ENCODE results near the gene HCN1. TPM values are rescaled to one million over a fixed set of nuclear protein-coding genes. Genes with fewer than 3 reads are reported as not detected.
"Not testable (repeated sequence)": the region's sequence is repeated elsewhere in the genome, so short reads cannot be mapped to it uniquely, and the experiment has no call there.

HCN1 gene
- total and polyA plus RNA-seq, 10 donors: not detected

- no peaks in the 10 kb centered on the region for H3K27me3 ChIP-seq (replicated peaks in 1 of 7)
- no peaks in the 10 kb centered on the region for H3K4me1 ChIP-seq
- TF ChIP-seq POLR2A (IDR thresholded peaks at IDR 0.05) (no peak), POLR2AphosphoS5 (IDR thresholded peaks at IDR 0.05) (no peak), CTCF (IDR thresholded peaks at IDR 0.05 in 8 of 11, conservative IDR thresholded peaks at IDR 0.05 in 3 of 11) (no peak)
- DNase-seq: no peak
- WGBS, 5 donors: 58 to 79% (median 62%) methylated on average over 1 of the region's 1 CpG
- H3K4me3 ChIP-seq: no peak overlapping the region
- H3K36me3 ChIP-seq: no peaks in the 10 kb centered on the region
- H3K9me3 ChIP-seq: peaks cover 0 to 7% (median 0%) of the 10 kb centered on the region in 8 donors
- no peak overlapping the region for H3K27ac ChIP-seq
- intact Hi-C loops (cut with DNase I; ENCODE audit: low total_unique reads): no loop called here
These were observed 183.7 kb downstream of the HCN1 start for GRCh38 chr5:45512521-45512920.

DNA sequence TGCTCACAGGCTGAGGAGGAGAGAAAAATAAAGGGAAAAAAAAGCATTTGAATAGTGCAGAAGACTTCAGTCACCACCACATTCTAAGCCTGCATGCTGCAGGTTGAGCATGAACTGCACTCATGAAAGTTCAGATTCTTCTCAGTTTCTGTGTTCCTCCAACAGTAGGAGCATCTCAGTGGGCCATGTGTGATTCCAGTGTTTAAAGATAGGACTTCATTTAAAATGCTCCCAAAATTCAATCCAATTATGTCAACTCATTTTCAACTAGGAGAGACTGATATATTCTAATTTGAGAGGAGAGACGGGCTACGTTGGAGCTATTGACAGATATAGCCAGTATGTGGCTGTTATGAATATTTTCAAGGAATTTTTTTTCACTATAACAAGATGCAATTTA is 186.8 kb downstream of the HCN1 start:
- intact Hi-C loops (cut with DNase I; ENCODE audit: low total_unique reads): no loop called here

GRCh38 chr5:45508135-45508534 is 188.0 kb downstream of the HCN1 start:
- intact Hi-C loops (cut with DNase I; ENCODE audit: low total_unique reads): no loop called here
- WGBS, 5 donors: 79 to 92% (median 85%) methylated on average over 1 of the region's 1 CpG
- H3K27ac ChIP-seq: no peak overlapping the region

More for the DNA sequence above, 186.8 kb downstream of the HCN1 start:
- no peak for DNase-seq
- Histone ChIP-seq H3K36me3 (no peaks in the 10 kb centered on the region), H3K27me3 (replicated peaks in 1 of 7) (no peaks in the 10 kb centered on the region), H3K9me3 (peaks cover 0 to 7% (median under 1%) of the 10 kb centered on the region in 8 donors), H3K4me3 (no peak overlapping the region), H3K4me1 (no peaks in the 10 kb centered on the region), H3K27ac (no peak overlapping the region)
- TF ChIP-seq POLR2A (IDR thresholded peaks at IDR 0.05): no peak
- no peak for TF ChIP-seq POLR2AphosphoS5 (IDR thresholded peaks at IDR 0.05)
- TF ChIP-seq CTCF (IDR thresholded peaks at IDR 0.05 in 8 of 11, conservative IDR thresholded peaks at IDR 0.05 in 3 of 11): no peak
- WGBS, 5 donors: 83 to 100% (median 89%) methylated on average over 2 of the region's 2 CpGs

GRCh38 chr5:45507178-45507577 is 189.0 kb downstream of the HCN1 start:
- WGBS, 5 donors: 6 to 26% (median 13%) methylated on average over 1 of the region's 1 CpG
- no peaks in the 10 kb centered on the region for H3K36me3 ChIP-seq
- no peak for DNase-seq
- no peaks in the 10 kb centered on the region for H3K4me1 ChIP-seq
- TF ChIP-seq POLR2A (IDR thresholded peaks at IDR 0.05) (no peak), POLR2AphosphoS5 (IDR thresholded peaks at IDR 0.05) (no peak), CTCF (IDR thresholded peaks at IDR 0.05 in 8 of 11, conservative IDR thresholded peaks at IDR 0.05 in 3 of 11) (no peak)
- H3K4me3 ChIP-seq: no peak overlapping the region
- H3K27me3 ChIP-seq (replicated peaks in 1 of 7): no peaks in the 10 kb centered on the region
- H3K27ac ChIP-seq: no peak overlapping the region
- peaks cover 0 to 9% (median 4%) of the 10 kb centered on the region in 8 donors for H3K9me3 ChIP-seq
- intact Hi-C loops (cut with DNase I; ENCODE audit: low total_unique reads): no loop called here

More at GRCh38 chr5:45508135-45508534, 188.0 kb downstream of the HCN1 start:
- H3K4me1 ChIP-seq: no peaks in the 10 kb centered on the region
- H3K36me3 ChIP-seq: no peaks in the 10 kb centered on the region
- no peak for DNase-seq
- no peak overlapping the region for H3K4me3 ChIP-seq
- no peaks in the 10 kb centered on the region for H3K27me3 ChIP-seq (replicated peaks in 1 of 7)
- TF ChIP-seq POLR2AphosphoS5 (IDR thresholded peaks at IDR 0.05) (no peak), POLR2A (IDR thresholded peaks at IDR 0.05) (no peak), CTCF (IDR thresholded peaks at IDR 0.05 in 8 of 11, conservative IDR thresholded peaks at IDR 0.05 in 3 of 11) (no peak)
- peaks cover 0 to 7% (median 3%) of the 10 kb centered on the region in 8 donors for H3K9me3 ChIP-seq

GRCh38 chr5:45499006-45499405 is 197.2 kb downstream of the HCN1 start:
- H3K27me3 ChIP-seq (replicated peaks in 1 of 7); DNase-seq; H3K4me1 ChIP-seq; H3K27ac ChIP-seq; intact Hi-C loops (cut with DNase I; ENCODE audit: low total_unique reads); H3K4me3 ChIP-seq; H3K36me3 ChIP-seq: not testable (repeated sequence)
- 90 to 98% (median 98%) methylated on average over 11 of the region's 11 CpGs for WGBS, 5 donors
- H3K9me3 ChIP-seq: peaks cover 0 to 17% (median 13%) of the 10 kb centered on the region in 8 donors
